ENCODE data around the gene FBXO17. TPM values are rescaled to one million over a fixed set of nuclear protein-coding genes. Genes with fewer than 3 reads are reported as not detected.

Gene FBXO17
- polyA plus RNA-seq, 2 of the 4 experiments (the other 2 are of a cell fraction), result 68.1 to 112 TPM

- WGBS (ENCODE audit: missing lambda C conversion rate), result 92% methylated on average over 4 of the region's 4 CpGs
- POLR2A ChIA-PET, result interaction anchor here (0.6 to 1.1 kb wide), 2 partner anchors 25 to 305 kb away, joined by 5 read pairs; partner anchors contain the start of genes MRPS12 and SARS2
- TF ChIP-seq CEBPB (IDR thresholded peaks at IDR 0.05) (no peak), HEYL (CRISPR knock-in tag; IDR thresholded peaks at IDR 0.05) (no peak), ATOH8 (CRISPR knock-in tag; IDR thresholded peaks at IDR 0.05; ENCODE audit: low read depth) (no peak), EHMT2 (IDR thresholded peaks at IDR 0.05; ENCODE audit: low read depth) (no peak), RARB (CRISPR knock-in tag; IDR thresholded peaks at IDR 0.05) (no peak), RFX5 (IDR thresholded peaks at IDR 0.05) (no peak), PHF8 (IDR thresholded peaks at IDR 0.05; ENCODE audit: borderline replicate concordance, low read depth) (no peak), CHD2 (IDR thresholded peaks at IDR 0.05; ENCODE audit: low read length, partially characterized antibody) (no peak), HOXB13 (CRISPR knock-in tag; IDR thresholded peaks at IDR 0.05; ENCODE audit: low read depth) (no peak), RAD21 (conservative IDR thresholded peaks at IDR 0.05 in 1 of 2, IDR thresholded peaks at IDR 0.05 in 1 of 2) (no peak), KDM1A (IDR thresholded peaks at IDR 0.05; ENCODE audit: low read depth) (no peak), ZSCAN20 (CRISPR knock-in tag; IDR thresholded peaks at IDR 0.05) (no peak)
- ATAC-seq (no peak), FAIRE-seq (no peak), DNase-seq (ENCODE audit: low read depth in 1 of 2, low spot score in 1 of 2) (no peak)
- Histone ChIP-seq H3K27ac (no peak overlapping the region), H3K4me2 (no peak overlapping the region), H3K4me1 (peaks cover 14% of the 10 kb centered on the region), H3K9me3 (peaks cover 15% of the 10 kb centered on the region), H3K4me3 (no peak overlapping the region)
- CTCF ChIA-PET, result interaction anchor here (0.7 to 6.3 kb wide), 13 partner anchors 9 to 503 kb away, joined by 3 to 59 read pairs (median 5); partner anchors contain the start of genes FAM98C, MRPS12 and SARS2
Observed at GRCh38 chr19:38905620-38906019, 69.9 kb downstream of the FBXO17 start.

- 84% methylated on average over 33 of the region's 35 CpGs for WGBS (ENCODE audit: missing lambda C conversion rate)
- DNase-seq (ENCODE audit: low read depth in 1 of 2, low spot score in 1 of 2), result no peak
- no peak overlapping the region for H3K4me3 ChIP-seq
- ATAC-seq, result peak in 1 of 2 experiments; percentile 4; a peak in 1 of 6 replicates
- ChIA-PET CTCF (interaction anchor here (0.9 to 6.3 kb wide), 9 partner anchors 10 to 502 kb away, joined by 3 to 59 read pairs (median 6); partner anchors contain the start of genes FAM98C, MRPS12 and SARS2), POLR2A (interaction anchor here (1.1 kb wide), 1 partner anchor 26 kb away, joined by 5 read pairs; the partner anchor contains the start of genes MRPS12 and SARS2)
- peak; percentile 32 for FAIRE-seq
- H3K4me2 ChIP-seq, result peak overlapping the region; percentile 8
- 0 out of 6 replicates have a peak overlapping the region, but pooled peaks of 1 of the 2 experiments have one; percentile 8 for H3K27ac ChIP-seq
- no peak for TF ChIP-seq POLR2A (IDR thresholded peaks at IDR 0.05; ENCODE audit: low read length)
- TF ChIP-seq FOSL2 (IDR thresholded peaks at IDR 0.05), result no peak
- peak; percentile 30; the same call in 1 of the 2 replicates for TF ChIP-seq FOSL2 (CRISPR knock-in tag; IDR thresholded peaks at IDR 0.05)
- H3K9me3 ChIP-seq, result peaks cover 15% of the 10 kb centered on the region
- peaks cover 16% of the 10 kb centered on the region for H3K4me1 ChIP-seq
Observed at GRCh38 chr19:38904581-38905539, 70.7 kb downstream of the FBXO17 start.

GRCh38 chr19:38901683-38902082 is 73.9 kb downstream of the FBXO17 start:
- ATAC-seq, result no peak
- 91% methylated on average over 1 of the region's 1 CpG for WGBS (ENCODE audit: missing lambda C conversion rate)
- H3K9me3 ChIP-seq, result peaks cover 6% of the 10 kb centered on the region
- no peak for TF ChIP-seq CEBPB (IDR thresholded peaks at IDR 0.05)
- TF ChIP-seq ATOH8 (CRISPR knock-in tag; IDR thresholded peaks at IDR 0.05; ENCODE audit: low read depth), result no peak
- TF ChIP-seq POLR2A (IDR thresholded peaks at IDR 0.05; ENCODE audit: low read length), result no peak
- no peak for TF ChIP-seq ESRRA (IDR thresholded peaks at IDR 0.05; ENCODE audit: borderline replicate concordance, low read length)
- TF ChIP-seq EHMT2 (IDR thresholded peaks at IDR 0.05; ENCODE audit: low read depth), result no peak
- no peak for TF ChIP-seq CHD4 (IDR thresholded peaks at IDR 0.05; ENCODE audit: borderline replicate concordance)
- FAIRE-seq, result no peak
- H3K4me1 ChIP-seq, result peaks cover 23% of the 10 kb centered on the region
- DNase-seq (ENCODE audit: low read depth in 1 of 2, low spot score in 1 of 2), result no peak
- no peak overlapping the region for H3K27ac ChIP-seq
- ChIA-PET POLR2A (interaction anchor here (2.4 kb wide), 1 partner anchor 29 kb away, joined by 30 read pairs; the partner anchor contains the start of genes MRPS12 and SARS2), CTCF (interaction anchor here (1.0 to 4.4 kb wide), 9 partner anchors 14 to 358 kb away, joined by 3 to 45 read pairs (median 9); partner anchors contain the start of genes MRPS12 and SARS2)
- H3K4me3 ChIP-seq, result no peak overlapping the region
- H3K4me2 ChIP-seq, result no peak overlapping the region
